Measurements from ENCODE around the gene MRPS14. TPM values are rescaled to one million over a fixed set of nuclear protein-coding genes. Genes with fewer than 3 reads are reported as not detected.

The MRPS14 gene
- total RNA-seq, 1 experiment from 2014 or later: 29.4 TPM

DNA sequence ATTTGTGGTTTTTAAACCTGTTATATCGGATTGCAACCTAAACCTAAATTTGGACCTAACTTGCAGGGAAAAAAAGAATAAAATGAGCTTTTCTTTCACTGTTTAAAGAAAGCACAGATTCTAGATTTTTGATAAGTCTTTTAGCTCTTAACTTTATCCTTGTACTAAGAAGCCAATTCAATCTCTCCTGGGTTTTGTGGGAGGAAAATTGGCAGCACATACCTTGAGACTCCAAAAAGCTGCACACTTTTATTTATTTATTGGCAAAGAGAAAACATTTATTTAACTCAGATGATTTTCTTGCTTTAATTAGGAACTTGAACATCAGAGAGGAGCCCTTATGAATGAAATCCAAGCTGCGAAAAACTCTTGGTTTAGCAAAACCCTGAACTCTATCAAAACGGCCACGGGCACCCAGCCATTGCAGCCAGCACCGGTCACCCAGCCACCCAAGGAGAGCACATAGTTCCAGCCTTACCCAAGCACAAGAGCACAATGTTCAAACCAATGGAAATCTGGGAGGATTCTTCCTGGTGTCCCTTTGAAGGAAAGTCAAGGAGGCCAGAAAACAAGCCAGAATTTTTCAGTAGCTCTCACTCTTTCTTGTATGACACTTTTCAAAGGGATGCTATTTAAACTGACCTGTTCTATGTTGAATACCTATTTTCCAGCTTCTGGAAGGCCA, 33.5 kb downstream of the MRPS14 start (continued):
- TF ChIP-seq, protein P1, sequence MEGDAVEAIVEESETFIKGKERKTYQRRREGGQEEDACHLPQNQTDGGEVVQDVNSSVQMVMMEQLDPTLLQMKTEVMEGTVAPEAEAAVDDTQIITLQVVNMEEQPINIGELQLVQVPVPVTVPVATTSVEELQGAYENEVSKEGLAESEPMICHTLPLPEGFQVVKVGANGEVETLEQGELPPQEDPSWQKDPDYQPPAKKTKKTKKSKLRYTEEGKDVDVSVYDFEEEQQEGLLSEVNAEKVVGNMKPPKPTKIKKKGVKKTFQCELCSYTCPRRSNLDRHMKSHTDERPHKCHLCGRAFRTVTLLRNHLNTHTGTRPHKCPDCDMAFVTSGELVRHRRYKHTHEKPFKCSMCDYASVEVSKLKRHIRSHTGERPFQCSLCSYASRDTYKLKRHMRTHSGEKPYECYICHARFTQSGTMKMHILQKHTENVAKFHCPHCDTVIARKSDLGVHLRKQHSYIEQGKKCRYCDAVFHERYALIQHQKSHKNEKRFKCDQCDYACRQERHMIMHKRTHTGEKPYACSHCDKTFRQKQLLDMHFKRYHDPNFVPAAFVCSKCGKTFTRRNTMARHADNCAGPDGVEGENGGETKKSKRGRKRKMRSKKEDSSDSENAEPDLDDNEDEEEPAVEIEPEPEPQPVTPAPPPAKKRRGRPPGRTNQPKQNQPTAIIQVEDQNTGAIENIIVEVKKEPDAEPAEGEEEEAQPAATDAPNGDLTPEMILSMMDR (IDR thresholded peaks at IDR 0.05 in 2 of 3, conservative IDR thresholded peaks at IDR 0.05 in 1 of 3; ENCODE audit: borderline replicate concordance in 1 of 3, insufficient read depth in 1 of 3, low read depth in 2 of 3, low read length in 2 of 3): no peak
- no peak for TF ChIP-seq ZFX (IDR thresholded peaks at IDR 0.05)
- TF ChIP-seq, protein P2, sequence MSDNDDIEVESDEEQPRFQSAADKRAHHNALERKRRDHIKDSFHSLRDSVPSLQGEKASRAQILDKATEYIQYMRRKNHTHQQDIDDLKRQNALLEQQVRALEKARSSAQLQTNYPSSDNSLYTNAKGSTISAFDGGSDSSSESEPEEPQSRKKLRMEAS (IDR thresholded peaks at IDR 0.05): no peak
- TF ChIP-seq POLR2A (IDR thresholded peaks at IDR 0.05; ENCODE audit: borderline replicate concordance, extremely low read depth, insufficient read depth, insufficient read length): no peak
- TF ChIP-seq POLR2AphosphoS5 (IDR thresholded peaks at IDR 0.05; ENCODE audit: low read depth, low read length): no peak
- no peak for TF ChIP-seq CBX3 (IDR thresholded peaks at IDR 0.05; ENCODE audit: low read depth)
- no peak for TF ChIP-seq ELF1 (IDR thresholded peaks at IDR 0.05; ENCODE audit: borderline replicate concordance, low read depth)

DNA sequence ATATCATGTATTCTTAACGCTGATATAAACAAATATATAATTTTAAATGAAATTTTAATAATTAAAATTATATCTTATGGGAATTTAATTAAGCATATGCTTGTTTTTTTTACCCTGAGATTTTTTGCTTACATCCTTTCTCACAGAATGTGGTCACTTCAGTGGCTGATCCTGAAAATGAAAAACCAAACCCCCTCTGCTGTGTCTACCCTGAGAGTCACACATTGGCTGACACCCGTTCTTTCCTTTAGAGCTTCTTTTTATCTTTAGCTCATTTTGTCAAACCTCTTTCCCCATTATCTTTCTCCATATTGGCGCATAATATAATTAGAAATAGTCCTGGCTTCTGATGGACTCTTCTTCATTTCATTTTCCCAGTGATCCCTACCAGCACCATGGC, 34.2 kb downstream of the MRPS14 start:
- Histone ChIP-seq H3K4me2 (ENCODE audit: low read length) (no peak overlapping the region), H3K27ac (ENCODE audit: low read depth, low read length) (no peak overlapping the region), H3K9me3 (ENCODE audit: control insufficient read depth in 1 of 2, insufficient read depth in 1 of 2, low read depth in 1 of 2, low read length in 2 of 2) (no peaks in the 10 kb centered on the region), H4K20me1 (ENCODE audit: insufficient read depth) (no peaks in the 10 kb centered on the region), H3K27me3 (ENCODE audit: insufficient read depth, low read length) (no peaks in the 10 kb centered on the region), H3K4me3 (replicated peaks in 1 of 2; ENCODE audit: low read depth in 1 of 2, low read length in 2 of 2) (no peak overlapping the region), H3K9me2 (ENCODE audit: insufficient read depth) (no peaks in the 10 kb centered on the region), H3K9ac (ENCODE audit: low read length) (no peak overlapping the region), H3K79me2 (ENCODE audit: insufficient read depth, low read length) (no peaks in the 10 kb centered on the region), H2AFZ (ENCODE audit: low read depth, low read length, poor library complexity, severe bottlenecking) (no peak overlapping the region), H3K36me3 (ENCODE audit: control insufficient read depth in 1 of 2, insufficient read depth in 2 of 2, low read length in 2 of 2) (no peaks in the 10 kb centered on the region), H3K4me1 (ENCODE audit: control insufficient read depth in 1 of 2, insufficient read depth in 2 of 2, low read length in 2 of 2) (no peaks in the 10 kb centered on the region)
- DNase-seq (ENCODE audit: low read depth, low spot score) (no peak), ATAC-seq (no peak)
- intact Hi-C loops (cut with micrococcal nuclease): no loop called here
- ChIA-PET RAD21 (ENCODE audit: low non-redundant PET in 1 of 2, low total read pairs in 2 of 2, uncharacterized antibody in 2 of 2, unreplicated experiment in 2 of 2) (no interaction called here), POLR2A (interaction anchor here (1.9 kb wide), 1 partner anchor 10 kb away, joined by 13 read pairs; the partner anchor contains the start of gene CACYBP), CTCF (interaction anchor here (0.6 to 1.5 kb wide), 2 partner anchors 10 to 491 kb away, joined by 3 to 6 read pairs; partner anchors contain the start of gene CACYBP)
- no peak for TF ChIP-seq POLR2A (IDR thresholded peaks at IDR 0.05; ENCODE audit: borderline replicate concordance, extremely low read depth, insufficient read depth, insufficient read length)
- TF ChIP-seq, protein P2 (IDR thresholded peaks at IDR 0.05): no peak
- TF ChIP-seq FOSL1 (IDR thresholded peaks at IDR 0.05; ENCODE audit: low read depth): no peak
- TF ChIP-seq SIN3A (IDR thresholded peaks at IDR 0.05; ENCODE audit: low read depth): no peak
- no peak for TF ChIP-seq RAD21 (IDR thresholded peaks at IDR 0.05; ENCODE audit: low read depth)
- no peak for TF ChIP-seq JUND (IDR thresholded peaks at IDR 0.05)
- TF ChIP-seq ELF1 (IDR thresholded peaks at IDR 0.05; ENCODE audit: borderline replicate concordance, low read depth): no peak
- no peak for TF ChIP-seq ZFX (IDR thresholded peaks at IDR 0.05)
- no peak for TF ChIP-seq CBX3 (IDR thresholded peaks at IDR 0.05; ENCODE audit: low read depth)
- BruUV-seq (replicated peaks): no TSS peak

All from HCT116 (cell line).